CD4-positive, alpha-beta T cell treated with Interleukin-2 at 100 ng/mL for 4 hours (primary cell): ENCODE data around the gene COL21A1.

Source experiments
- DNase-seq: peaks from one replicate; pipeline ENCODE4 v3.0.0-alpha.2; 2020; ENCODE audit warnings: low spot score

The COL21A1 gene

GRCh38 chr6:56245903-56246351, 1.5 kb downstream of the COL21A1 start:
- no peak for DNase-seq

GRCh38 chr6:56244528-56245253, 2.7 kb downstream of the COL21A1 start:
- no peak for DNase-seq

- DNase-seq: no peak
These were observed 3.3 kb downstream of the COL21A1 start for GRCh38 chr6:56244089-56244488.

GRCh38 chr6:56243518-56244070, 3.8 kb downstream of the COL21A1 start:
- peak; percentile 0 for DNase-seq

GRCh38 chr6:56242346-56242745, 5.0 kb downstream of the COL21A1 start:
- no peak for DNase-seq

- DNase-seq: no peak
These were observed 6.1 kb downstream of the COL21A1 start for GRCh38 chr6:56241124-56241802.

GRCh38 chr6:56238352-56238751, 9.0 kb downstream of the COL21A1 start:
- DNase-seq: no peak

- DNase-seq: no peak
These were observed 12.1 kb downstream of the COL21A1 start for GRCh38 chr6:56235245-56235644.

- no peak for DNase-seq
These were observed 14.9 kb downstream of the COL21A1 start for GRCh38 chr6:56232436-56232835.

- DNase-seq: no peak
These were observed 15.6 kb downstream of the COL21A1 start for GRCh38 chr6:56231827-56232226.

- DNase-seq: no peak
These were observed 16.3 kb downstream of the COL21A1 start for GRCh38 chr6:56230976-56231566.

- DNase-seq: no peak
These were observed 20.1 kb downstream of the COL21A1 start for GRCh38 chr6:56227071-56227879.

- no peak for DNase-seq
These were observed 23.4 kb downstream of the COL21A1 start for GRCh38 chr6:56223995-56224394.

- DNase-seq: no peak
These were observed 24.9 kb downstream of the COL21A1 start for GRCh38 chr6:56222499-56222898.

GRCh38 chr6:56220078-56220477, 27.3 kb downstream of the COL21A1 start:
- DNase-seq: no peak

- DNase-seq: no peak
These were observed 32.7 kb downstream of the COL21A1 start for GRCh38 chr6:56214703-56215101.

GRCh38 chr6:56214041-56214702, 33.2 kb downstream of the COL21A1 start:
- DNase-seq: no peak

- no peak for DNase-seq
These were observed 35.7 kb downstream of the COL21A1 start for GRCh38 chr6:56211724-56212123.

- no peak for DNase-seq
These were observed 43.2 kb downstream of the COL21A1 start for GRCh38 chr6:56204134-56204533.

GRCh38 chr6:56199956-56200355, 47.4 kb downstream of the COL21A1 start:
- no peak for DNase-seq

- DNase-seq: no peak
These were observed 53.5 kb downstream of the COL21A1 start for GRCh38 chr6:56193846-56194245.

- no peak for DNase-seq
These were observed 59.0 kb downstream of the COL21A1 start for GRCh38 chr6:56188429-56188828.
